Thyroid gland (tissue), 4 donors: ENCODE results near the gene FHIP2A. TPM values are rescaled to one million over a fixed set of nuclear protein-coding genes. Genes with fewer than 3 reads are reported as not detected.
"Not testable (repeated sequence)": the region's sequence is repeated elsewhere in the genome, so short reads cannot be mapped to it uniquely, and the experiment has no call there.

Experiments
- DNase-seq, 2 donors: peaks; one replicate each; pipeline ENCODE4 v3.0.0-alpha.2; 2019
- H3K27ac ChIP-seq, 3 donors: fragments of 200-600 bp; sonication (generic); 1 replicate in 2 of 3; 2 replicates in 1 of 3; pipeline ENCODE4 v1.5.1; 2016 to 2019; ENCODE audit warnings: mild to moderate bottlenecking in 1 of 3, moderate library complexity in 1 of 3
- H3K27me3 ChIP-seq: fragments of 200-600 bp; sonication (generic); one replicate; pipeline ENCODE4 v1.5.1; 2019
- H3K36me3 ChIP-seq, 2 donors: fragments of 200-600 bp; sonication (generic); one replicate each; pipeline ENCODE4 v1.5.1; 2016 to 2019
- H3K4me1 ChIP-seq, 2 donors: fragments of 200-600 bp; sonication (generic); one replicate each; pipeline ENCODE4 v1.5.1; 2017 to 2019
- H3K4me3 ChIP-seq, 3 donors: fragments of 200-600 bp; sonication (generic); replicated peaks in 1 of 3; 1 replicate in 2 of 3; 2 replicates in 1 of 3; pipeline ENCODE4 v1.5.1; 2016; ENCODE audit warnings: mild to moderate bottlenecking in 1 of 3
- H3K9me3 ChIP-seq: fragments of 200-600 bp; sonication (generic); one replicate; pipeline ENCODE4 v1.5.1; 2017
- POLR2A ChIP-seq, 2 donors: fragments of 450-650 bp; IDR thresholded peaks; one replicate each; pipeline ENCODE4 v1.6.1; 2017; ENCODE audit warnings: antibody characterized with exemption in 2 of 2, mild to moderate bottlenecking in 2 of 2, moderate library complexity in 1 of 2
- WGBS, 2 donors: methylation state at CpG; one replicate each; pipeline ENCODE4 v1.1.5; 2017; 5-methylcytosine and 5-hydroxymethylcytosine counted together
- intact Hi-C: fragments of 100-400 bp; cut with DNase I; formaldehyde crosslinking; loops from one replicate; pipeline ENCODE4 v1.15.1; 2023
- total RNA-seq, 4 donors: library from RNA; depleted of rRNA; stranded (reverse); fragments of >200 nt; gene quantifications; one replicate each; pipeline ENCODE4 v1.2.3, GENCODE V29; 2016
- TF ChIP-seq, protein P1 (sequence below), 6 experiments: fragments of 200-600 bp in 3 of 6; fragments of 450-650 bp in 3 of 6; sonication (generic) in 3 of 6; IDR thresholded peaks; one replicate each; pipeline ENCODE4 v1.5.1; 2016 to 2019; ENCODE audit warnings: antibody characterized with exemption in 6 of 6, mild to moderate bottlenecking in 2 of 6, inconsistent platforms in 1 of 6, moderate library complexity in 1 of 6

FHIP2A gene
- total RNA-seq, 4 donors from 2014 or later = 37.8 to 52.3 (median 43.1) TPM

DNA sequence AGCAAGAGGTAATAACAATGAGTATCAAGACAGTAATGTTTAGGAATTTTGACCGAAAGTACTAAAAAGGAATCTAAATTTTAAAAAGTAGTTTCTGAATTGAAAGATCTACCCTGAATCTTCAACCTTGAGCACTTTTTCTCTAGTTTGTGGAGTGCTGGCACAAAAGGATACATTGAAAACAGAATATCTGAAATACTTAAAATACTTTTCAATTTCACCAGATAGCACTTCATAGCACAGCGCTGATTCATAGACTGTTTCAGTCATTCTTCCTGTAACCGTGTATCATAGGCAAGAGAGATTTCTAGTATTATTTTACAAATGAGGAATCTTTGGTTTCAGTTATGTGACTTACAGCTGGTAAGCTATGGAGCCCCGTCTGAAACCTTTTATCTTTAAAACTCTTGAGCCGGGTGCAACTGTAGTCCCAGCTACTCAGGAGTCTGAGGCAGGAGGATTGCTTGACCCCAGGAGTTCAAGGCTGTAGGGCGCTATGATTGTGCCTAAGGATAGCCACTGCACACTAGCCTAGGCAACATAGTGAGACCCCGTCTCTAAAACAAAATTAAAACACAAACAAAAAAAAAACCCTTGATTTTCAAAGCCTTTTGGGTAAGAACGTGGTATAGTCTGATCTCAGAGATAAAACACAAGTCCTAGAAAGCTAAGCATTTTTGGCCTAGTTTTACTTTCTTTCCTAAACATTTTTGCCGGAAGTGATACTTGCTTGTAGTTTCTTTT is 35.1 kb downstream of the FHIP2A start:
- no peak overlapping the region for H3K4me3 ChIP-seq

DNA sequence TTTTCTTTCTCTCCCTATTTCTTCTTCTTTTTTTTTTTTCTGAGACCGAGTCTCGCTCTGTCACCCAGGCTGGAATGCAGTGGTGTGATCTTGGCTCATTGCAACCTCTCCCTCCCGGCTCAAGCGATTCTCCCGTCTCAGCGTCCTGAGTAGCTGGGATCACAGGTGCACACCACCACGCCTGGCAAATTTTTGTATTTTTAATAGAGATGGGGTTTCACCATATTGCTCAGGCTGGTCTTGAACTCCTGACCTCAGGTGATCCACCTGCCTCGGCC is 35.6 kb downstream of the FHIP2A start:
- intact Hi-C loops, H3K4me1 ChIP-seq: not testable (repeated sequence)
- peaks cover 42 to 62% of the 10 kb centered on the region in 2 donors for H3K36me3 ChIP-seq

More for the DNA sequence above, 35.1 kb downstream of the FHIP2A start:
- H3K4me1 ChIP-seq = no peaks in the 10 kb centered on the region
- intact Hi-C loops = no loop called here
- 88 to 92% methylated on average over 9 of the region's 9 CpGs for WGBS, 2 donors
- TF ChIP-seq POLR2A (IDR thresholded peaks at IDR 0.05) = no peak
- H3K27ac ChIP-seq = no peak overlapping the region
- no peaks in the 10 kb centered on the region for H3K9me3 ChIP-seq
- no peaks in the 10 kb centered on the region for H3K27me3 ChIP-seq
- DNase-seq = no peak
- peaks cover 42 to 62% of the 10 kb centered on the region in 2 donors for H3K36me3 ChIP-seq

DNA sequence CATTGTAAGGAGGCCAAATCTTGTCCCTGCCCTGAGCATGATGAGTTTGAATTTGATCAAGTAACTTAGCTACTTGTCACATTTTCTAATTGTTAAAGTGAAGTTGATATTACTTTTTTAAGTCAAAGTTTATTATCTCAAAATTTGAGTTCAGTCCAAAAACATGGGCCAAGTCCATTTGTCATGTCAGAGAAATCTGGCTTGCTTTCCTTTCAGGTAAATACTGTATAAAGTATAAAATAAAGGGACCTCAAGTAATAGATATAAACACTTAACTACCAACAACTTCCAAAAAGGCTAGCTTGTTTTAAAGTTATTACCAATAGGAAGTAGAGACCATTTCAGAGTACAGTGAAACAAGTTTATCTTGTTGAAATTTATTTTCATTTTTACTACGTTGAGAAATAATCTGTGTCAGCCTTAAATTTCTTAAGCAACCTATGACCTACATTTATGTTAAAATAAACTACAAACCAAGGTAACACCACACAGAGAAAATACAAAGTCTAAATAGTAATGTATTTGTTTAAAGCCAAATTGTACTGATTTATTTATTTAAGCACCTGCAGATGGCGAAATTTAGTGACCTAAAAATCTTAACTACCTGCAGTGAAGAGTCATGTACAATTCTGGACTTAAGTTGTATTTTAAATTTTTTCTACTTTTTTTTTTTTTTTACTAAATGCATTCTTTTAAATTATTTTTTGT is 36.5 kb downstream of the FHIP2A start:
- intact Hi-C loops = no loop called here

More for the DNA sequence above, 35.6 kb downstream of the FHIP2A start:
- DNase-seq, H3K4me3 ChIP-seq, H3K27me3 ChIP-seq, H3K9me3 ChIP-seq, H3K27ac ChIP-seq: not testable (repeated sequence)
- 93 to 98% methylated on average over 8 of the region's 8 CpGs for WGBS, 2 donors

DNA sequence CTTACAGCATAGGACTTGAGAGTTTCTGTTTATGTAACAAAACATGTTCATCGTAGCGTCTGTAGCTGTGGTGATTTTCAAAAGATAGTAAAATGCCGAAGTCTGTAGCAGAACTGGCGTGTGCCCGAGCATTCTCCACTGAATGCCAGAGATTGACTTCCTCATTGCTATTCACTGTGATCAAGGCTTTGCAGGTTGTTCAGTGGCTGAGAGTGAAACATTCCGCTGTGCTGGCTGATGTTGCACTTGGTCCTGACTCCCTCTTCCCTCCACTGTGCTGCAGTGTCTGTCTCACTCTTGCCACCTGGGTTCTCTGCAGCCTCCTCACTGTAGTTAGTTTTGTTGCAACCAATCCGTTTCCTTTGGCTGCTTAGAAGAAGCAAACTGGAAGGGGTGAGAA is 37.6 kb downstream of the FHIP2A start:
- intact Hi-C loops = no loop called here
- H3K36me3 ChIP-seq = peaks cover 49 to 53% of the 10 kb centered on the region in 2 donors
- no peak overlapping the region for H3K4me3 ChIP-seq
- H3K9me3 ChIP-seq = no peaks in the 10 kb centered on the region
- DNase-seq = no peak
- no peak overlapping the region for H3K27ac ChIP-seq
- no peaks in the 10 kb centered on the region for H3K4me1 ChIP-seq
- no peaks in the 10 kb centered on the region for H3K27me3 ChIP-seq
- TF ChIP-seq POLR2A (IDR thresholded peaks at IDR 0.05) = no peak
- TF ChIP-seq, protein P1, sequence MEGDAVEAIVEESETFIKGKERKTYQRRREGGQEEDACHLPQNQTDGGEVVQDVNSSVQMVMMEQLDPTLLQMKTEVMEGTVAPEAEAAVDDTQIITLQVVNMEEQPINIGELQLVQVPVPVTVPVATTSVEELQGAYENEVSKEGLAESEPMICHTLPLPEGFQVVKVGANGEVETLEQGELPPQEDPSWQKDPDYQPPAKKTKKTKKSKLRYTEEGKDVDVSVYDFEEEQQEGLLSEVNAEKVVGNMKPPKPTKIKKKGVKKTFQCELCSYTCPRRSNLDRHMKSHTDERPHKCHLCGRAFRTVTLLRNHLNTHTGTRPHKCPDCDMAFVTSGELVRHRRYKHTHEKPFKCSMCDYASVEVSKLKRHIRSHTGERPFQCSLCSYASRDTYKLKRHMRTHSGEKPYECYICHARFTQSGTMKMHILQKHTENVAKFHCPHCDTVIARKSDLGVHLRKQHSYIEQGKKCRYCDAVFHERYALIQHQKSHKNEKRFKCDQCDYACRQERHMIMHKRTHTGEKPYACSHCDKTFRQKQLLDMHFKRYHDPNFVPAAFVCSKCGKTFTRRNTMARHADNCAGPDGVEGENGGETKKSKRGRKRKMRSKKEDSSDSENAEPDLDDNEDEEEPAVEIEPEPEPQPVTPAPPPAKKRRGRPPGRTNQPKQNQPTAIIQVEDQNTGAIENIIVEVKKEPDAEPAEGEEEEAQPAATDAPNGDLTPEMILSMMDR (IDR thresholded peaks at IDR 0.05) = no peak
- WGBS, 2 donors = 92 to 95% methylated on average over 7 of the region's 7 CpGs

More for the DNA sequence above, 36.5 kb downstream of the FHIP2A start:
- Histone ChIP-seq H3K36me3 (peaks cover 47 to 56% of the 10 kb centered on the region in 2 donors), H3K27me3 (no peaks in the 10 kb centered on the region), H3K4me3 (no peak overlapping the region), H3K9me3 (no peaks in the 10 kb centered on the region), H3K27ac (no peak overlapping the region), H3K4me1 (no peaks in the 10 kb centered on the region)
- no peak for DNase-seq
- TF ChIP-seq POLR2A (IDR thresholded peaks at IDR 0.05) = no peak
- TF ChIP-seq, protein P1 (IDR thresholded peaks at IDR 0.05) = no peak
- 71 to 84% methylated on average over 2 of the region's 2 CpGs for WGBS, 2 donors

DNA sequence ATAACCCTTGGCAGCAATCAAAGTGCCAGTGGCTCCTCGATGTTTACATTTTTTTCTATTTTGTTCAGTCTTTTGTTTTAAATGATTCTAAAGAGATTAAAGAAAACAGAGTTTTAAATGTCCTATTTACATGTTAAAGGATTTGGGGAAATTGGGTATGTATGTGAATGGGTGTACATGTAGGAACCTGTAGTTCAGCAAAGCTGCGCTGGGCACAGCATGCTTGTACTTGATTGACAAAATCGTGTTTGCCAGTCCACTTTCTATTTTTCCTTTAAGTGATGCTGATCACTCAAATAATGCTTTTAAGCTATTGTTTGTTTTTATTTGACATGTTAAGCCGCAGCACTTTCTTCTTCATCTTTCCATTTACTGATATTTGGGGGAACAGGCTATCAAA is 40.9 kb downstream of the FHIP2A start:
- H3K9me3 ChIP-seq = no peaks in the 10 kb centered on the region
- WGBS, 2 donors = 94% methylated on average over 4 of the region's 4 CpGs
- peaks cover 32 to 33% of the 10 kb centered on the region in 2 donors for H3K36me3 ChIP-seq
- no peak for DNase-seq
- no peak overlapping the region for H3K4me3 ChIP-seq
- intact Hi-C loops = no loop called here
- TF ChIP-seq POLR2A (IDR thresholded peaks at IDR 0.05) = no peak
- TF ChIP-seq, protein P1 (IDR thresholded peaks at IDR 0.05) = no peak
- no peak overlapping the region for H3K27ac ChIP-seq
- H3K4me1 ChIP-seq = no peaks in the 10 kb centered on the region
- no peaks in the 10 kb centered on the region for H3K27me3 ChIP-seq

DNA sequence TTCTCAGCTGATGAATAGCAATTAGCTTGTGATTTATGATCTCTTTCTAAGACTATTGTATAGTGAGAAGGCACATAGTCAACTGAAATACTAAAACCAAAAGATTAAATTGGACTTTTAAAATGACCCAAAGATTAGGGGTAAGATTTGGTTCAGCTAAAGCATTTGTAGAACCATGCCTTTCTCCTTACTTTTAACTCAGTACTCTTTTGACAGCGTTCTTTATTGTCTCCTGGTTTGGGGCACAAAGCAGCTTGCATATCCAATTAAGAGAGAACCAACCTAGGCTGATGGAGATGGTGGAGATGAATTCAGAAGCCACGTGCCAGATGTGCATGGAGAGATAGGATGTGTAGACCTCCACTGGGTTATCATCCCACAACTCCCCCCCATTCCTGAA is 45.8 kb downstream of the FHIP2A start:
- TF ChIP-seq POLR2A (IDR thresholded peaks at IDR 0.05) = no peak
- TF ChIP-seq, protein P1 (IDR thresholded peaks at IDR 0.05) = no peak
- WGBS, 2 donors = 93 to 94% methylated on average over 2 of the region's 2 CpGs

More for the DNA sequence above, 45.8 kb downstream of the FHIP2A start:
- Histone ChIP-seq H3K27me3 (no peaks in the 10 kb centered on the region), H3K36me3 (peaks cover 0 to 21% of the 10 kb centered on the region in 2 donors), H3K27ac (no peak overlapping the region), H3K4me3 (no peak overlapping the region), H3K4me1 (no peaks in the 10 kb centered on the region), H3K9me3 (no peaks in the 10 kb centered on the region)
- DNase-seq = no peak
- intact Hi-C loops = no loop called here
